ENCODE data around the gene TAOK3. TPM values are rescaled to one million over a fixed set of nuclear protein-coding genes. Genes with fewer than 3 reads are reported as not detected.

The TAOK3 gene
- total and polyA plus RNA-seq, 9 of the 15 experiments (the other 6 are each of a cell fraction or from before 2014, with no cell fraction given): 24.3 to 83.5 (median 47.1) TPM

DNA sequence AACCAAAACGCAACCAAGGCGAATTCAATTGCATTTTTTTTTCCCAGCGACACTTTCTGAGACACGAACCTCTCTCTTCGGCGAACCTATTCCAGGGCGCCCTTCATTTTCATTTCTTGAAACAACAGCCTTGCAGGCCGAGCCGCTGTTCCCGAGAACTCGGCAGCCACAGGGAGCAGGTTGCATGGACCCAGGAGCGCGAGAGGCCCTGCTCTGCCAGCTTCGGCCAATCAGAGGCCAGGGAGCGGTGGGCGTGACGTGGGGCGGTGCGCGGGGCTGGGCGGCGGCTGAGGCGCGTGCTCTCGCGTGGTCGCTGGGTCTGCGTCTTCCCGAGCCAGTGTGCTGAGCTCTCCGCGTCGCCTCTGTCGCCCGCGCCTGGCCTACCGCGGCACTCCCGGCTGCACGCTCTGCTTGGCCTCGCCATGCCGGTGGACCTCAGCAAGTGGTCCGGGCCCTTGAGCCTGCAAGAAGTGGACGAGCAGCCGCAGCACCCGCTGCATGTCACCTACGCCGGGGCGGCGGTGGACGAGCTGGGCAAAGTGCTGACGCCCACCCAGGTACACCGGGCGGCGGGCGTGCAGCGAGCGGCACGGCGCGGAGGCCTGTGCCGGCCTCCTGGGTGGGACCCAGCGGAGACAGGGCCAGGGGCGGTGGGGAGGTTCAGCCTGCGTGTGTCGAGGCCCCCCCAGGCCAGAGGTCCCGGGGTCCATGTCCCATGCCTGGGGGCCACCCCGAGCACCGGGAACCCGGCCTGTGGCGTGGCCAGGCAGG lies 236.7 kb downstream of the TAOK3 start, which contains the start of gene PEBP1 (continued):
- TF ChIP-seq, protein P1, sequence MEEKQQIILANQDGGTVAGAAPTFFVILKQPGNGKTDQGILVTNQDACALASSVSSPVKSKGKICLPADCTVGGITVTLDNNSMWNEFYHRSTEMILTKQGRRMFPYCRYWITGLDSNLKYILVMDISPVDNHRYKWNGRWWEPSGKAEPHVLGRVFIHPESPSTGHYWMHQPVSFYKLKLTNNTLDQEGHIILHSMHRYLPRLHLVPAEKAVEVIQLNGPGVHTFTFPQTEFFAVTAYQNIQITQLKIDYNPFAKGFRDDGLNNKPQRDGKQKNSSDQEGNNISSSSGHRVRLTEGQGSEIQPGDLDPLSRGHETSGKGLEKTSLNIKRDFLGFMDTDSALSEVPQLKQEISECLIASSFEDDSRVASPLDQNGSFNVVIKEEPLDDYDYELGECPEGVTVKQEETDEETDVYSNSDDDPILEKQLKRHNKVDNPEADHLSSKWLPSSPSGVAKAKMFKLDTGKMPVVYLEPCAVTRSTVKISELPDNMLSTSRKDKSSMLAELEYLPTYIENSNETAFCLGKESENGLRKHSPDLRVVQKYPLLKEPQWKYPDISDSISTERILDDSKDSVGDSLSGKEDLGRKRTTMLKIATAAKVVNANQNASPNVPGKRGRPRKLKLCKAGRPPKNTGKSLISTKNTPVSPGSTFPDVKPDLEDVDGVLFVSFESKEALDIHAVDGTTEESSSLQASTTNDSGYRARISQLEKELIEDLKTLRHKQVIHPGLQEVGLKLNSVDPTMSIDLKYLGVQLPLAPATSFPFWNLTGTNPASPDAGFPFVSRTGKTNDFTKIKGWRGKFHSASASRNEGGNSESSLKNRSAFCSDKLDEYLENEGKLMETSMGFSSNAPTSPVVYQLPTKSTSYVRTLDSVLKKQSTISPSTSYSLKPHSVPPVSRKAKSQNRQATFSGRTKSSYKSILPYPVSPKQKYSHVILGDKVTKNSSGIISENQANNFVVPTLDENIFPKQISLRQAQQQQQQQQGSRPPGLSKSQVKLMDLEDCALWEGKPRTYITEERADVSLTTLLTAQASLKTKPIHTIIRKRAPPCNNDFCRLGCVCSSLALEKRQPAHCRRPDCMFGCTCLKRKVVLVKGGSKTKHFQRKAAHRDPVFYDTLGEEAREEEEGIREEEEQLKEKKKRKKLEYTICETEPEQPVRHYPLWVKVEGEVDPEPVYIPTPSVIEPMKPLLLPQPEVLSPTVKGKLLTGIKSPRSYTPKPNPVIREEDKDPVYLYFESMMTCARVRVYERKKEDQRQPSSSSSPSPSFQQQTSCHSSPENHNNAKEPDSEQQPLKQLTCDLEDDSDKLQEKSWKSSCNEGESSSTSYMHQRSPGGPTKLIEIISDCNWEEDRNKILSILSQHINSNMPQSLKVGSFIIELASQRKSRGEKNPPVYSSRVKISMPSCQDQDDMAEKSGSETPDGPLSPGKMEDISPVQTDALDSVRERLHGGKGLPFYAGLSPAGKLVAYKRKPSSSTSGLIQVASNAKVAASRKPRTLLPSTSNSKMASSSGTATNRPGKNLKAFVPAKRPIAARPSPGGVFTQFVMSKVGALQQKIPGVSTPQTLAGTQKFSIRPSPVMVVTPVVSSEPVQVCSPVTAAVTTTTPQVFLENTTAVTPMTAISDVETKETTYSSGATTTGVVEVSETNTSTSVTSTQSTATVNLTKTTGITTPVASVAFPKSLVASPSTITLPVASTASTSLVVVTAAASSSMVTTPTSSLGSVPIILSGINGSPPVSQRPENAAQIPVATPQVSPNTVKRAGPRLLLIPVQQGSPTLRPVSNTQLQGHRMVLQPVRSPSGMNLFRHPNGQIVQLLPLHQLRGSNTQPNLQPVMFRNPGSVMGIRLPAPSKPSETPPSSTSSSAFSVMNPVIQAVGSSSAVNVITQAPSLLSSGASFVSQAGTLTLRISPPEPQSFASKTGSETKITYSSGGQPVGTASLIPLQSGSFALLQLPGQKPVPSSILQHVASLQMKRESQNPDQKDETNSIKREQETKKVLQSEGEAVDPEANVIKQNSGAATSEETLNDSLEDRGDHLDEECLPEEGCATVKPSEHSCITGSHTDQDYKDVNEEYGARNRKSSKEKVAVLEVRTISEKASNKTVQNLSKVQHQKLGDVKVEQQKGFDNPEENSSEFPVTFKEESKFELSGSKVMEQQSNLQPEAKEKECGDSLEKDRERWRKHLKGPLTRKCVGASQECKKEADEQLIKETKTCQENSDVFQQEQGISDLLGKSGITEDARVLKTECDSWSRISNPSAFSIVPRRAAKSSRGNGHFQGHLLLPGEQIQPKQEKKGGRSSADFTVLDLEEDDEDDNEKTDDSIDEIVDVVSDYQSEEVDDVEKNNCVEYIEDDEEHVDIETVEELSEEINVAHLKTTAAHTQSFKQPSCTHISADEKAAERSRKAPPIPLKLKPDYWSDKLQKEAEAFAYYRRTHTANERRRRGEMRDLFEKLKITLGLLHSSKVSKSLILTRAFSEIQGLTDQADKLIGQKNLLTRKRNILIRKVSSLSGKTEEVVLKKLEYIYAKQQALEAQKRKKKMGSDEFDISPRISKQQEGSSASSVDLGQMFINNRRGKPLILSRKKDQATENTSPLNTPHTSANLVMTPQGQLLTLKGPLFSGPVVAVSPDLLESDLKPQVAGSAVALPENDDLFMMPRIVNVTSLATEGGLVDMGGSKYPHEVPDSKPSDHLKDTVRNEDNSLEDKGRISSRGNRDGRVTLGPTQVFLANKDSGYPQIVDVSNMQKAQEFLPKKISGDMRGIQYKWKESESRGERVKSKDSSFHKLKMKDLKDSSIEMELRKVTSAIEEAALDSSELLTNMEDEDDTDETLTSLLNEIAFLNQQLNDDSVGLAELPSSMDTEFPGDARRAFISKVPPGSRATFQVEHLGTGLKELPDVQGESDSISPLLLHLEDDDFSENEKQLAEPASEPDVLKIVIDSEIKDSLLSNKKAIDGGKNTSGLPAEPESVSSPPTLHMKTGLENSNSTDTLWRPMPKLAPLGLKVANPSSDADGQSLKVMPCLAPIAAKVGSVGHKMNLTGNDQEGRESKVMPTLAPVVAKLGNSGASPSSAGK (IDR thresholded peaks at IDR 0.05): peak; percentile 97
- TF ChIP-seq KDM5B (IDR thresholded peaks at IDR 0.05; ENCODE audit: insufficient replicate concordance, low read depth, low read length) (peak; percentile 62), SUPT5H (IDR thresholded peaks at IDR 0.05) (peak; percentile 85), U2AF1 (optimal IDR thresholded peaks at IDR 0.05; ENCODE audit: low read depth, low read length) (no peak), SIN3B (IDR thresholded peaks at IDR 0.05; ENCODE audit: low read depth) (peak; percentile 60; the same call in 1 of the 2 replicates)
- TF ChIP-seq, protein P2, sequence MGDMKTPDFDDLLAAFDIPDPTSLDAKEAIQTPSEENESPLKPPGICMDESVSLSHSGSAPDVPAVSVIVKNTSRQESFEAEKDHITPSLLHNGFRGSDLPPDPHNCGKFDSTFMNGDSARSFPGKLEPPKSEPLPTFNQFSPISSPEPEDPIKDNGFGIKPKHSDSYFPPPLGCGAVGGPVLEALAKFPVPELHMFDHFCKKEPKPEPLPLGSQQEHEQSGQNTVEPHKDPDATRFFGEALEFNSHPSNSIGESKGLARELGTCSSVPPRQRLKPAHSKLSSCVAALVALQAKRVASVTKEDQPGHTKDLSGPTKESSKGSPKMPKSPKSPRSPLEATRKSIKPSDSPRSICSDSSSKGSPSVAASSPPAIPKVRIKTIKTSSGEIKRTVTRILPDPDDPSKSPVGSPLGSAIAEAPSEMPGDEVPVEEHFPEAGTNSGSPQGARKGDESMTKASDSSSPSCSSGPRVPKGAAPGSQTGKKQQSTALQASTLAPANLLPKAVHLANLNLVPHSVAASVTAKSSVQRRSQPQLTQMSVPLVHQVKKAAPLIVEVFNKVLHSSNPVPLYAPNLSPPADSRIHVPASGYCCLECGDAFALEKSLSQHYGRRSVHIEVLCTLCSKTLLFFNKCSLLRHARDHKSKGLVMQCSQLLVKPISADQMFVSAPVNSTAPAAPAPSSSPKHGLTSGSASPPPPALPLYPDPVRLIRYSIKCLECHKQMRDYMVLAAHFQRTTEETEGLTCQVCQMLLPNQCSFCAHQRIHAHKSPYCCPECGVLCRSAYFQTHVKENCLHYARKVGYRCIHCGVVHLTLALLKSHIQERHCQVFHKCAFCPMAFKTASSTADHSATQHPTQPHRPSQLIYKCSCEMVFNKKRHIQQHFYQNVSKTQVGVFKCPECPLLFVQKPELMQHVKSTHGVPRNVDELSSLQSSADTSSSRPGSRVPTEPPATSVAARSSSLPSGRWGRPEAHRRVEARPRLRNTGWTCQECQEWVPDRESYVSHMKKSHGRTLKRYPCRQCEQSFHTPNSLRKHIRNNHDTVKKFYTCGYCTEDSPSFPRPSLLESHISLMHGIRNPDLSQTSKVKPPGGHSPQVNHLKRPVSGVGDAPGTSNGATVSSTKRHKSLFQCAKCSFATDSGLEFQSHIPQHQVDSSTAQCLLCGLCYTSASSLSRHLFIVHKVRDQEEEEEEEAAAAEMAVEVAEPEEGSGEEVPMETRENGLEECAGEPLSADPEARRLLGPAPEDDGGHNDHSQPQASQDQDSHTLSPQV (IDR thresholded peaks at IDR 0.05): peak; percentile 56; the same call in 1 of the 2 replicates
- TF ChIP-seq, protein P3, sequence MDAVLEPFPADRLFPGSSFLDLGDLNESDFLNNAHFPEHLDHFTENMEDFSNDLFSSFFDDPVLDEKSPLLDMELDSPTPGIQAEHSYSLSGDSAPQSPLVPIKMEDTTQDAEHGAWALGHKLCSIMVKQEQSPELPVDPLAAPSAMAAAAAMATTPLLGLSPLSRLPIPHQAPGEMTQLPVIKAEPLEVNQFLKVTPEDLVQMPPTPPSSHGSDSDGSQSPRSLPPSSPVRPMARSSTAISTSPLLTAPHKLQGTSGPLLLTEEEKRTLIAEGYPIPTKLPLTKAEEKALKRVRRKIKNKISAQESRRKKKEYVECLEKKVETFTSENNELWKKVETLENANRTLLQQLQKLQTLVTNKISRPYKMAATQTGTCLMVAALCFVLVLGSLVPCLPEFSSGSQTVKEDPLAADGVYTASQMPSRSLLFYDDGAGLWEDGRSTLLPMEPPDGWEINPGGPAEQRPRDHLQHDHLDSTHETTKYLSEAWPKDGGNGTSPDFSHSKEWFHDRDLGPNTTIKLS (IDR thresholded peaks at IDR 0.05; ENCODE audit: borderline replicate concordance, low read depth): peak; percentile 52; the same call in 1 of the 2 replicates

All from K562 (cell line).